Gastroesophageal sphincter (tissue), 3 donors: ENCODE results near the gene ACAD11.

ENCODE experiments used
- CTCF ChIP-seq, 4 experiments: fragments of 200-600 bp in 2 of 4; fragments of 450-650 bp in 2 of 4; sonication (generic) in 1 of 4; IDR thresholded peaks; one replicate each; pipeline ENCODE4 v1.5.1; 2017 to 2019; ENCODE audit warnings: antibody characterized with exemption in 4 of 4, mild to moderate bottlenecking in 2 of 4, moderate library complexity in 2 of 4
- EP300 ChIP-seq: sonication (generic); formaldehyde crosslinking; IDR thresholded peaks from one replicate; pipeline ENCODE4 v1.6.1; 2017; ENCODE audit warnings: antibody characterized with exemption, mild to moderate bottlenecking
- POLR2A ChIP-seq, 2 donors: fragments of 450-650 bp; IDR thresholded peaks; one replicate each; pipeline ENCODE4 v1.6.1; 2017; ENCODE audit warnings: antibody characterized with exemption in 2 of 2, mild to moderate bottlenecking in 2 of 2, moderate library complexity in 1 of 2
- POLR2AphosphoS5 ChIP-seq: sonication (generic); formaldehyde crosslinking; IDR thresholded peaks from one replicate; pipeline ENCODE4 v1.6.1; 2017; ENCODE audit warnings: antibody characterized with exemption

DNA sequence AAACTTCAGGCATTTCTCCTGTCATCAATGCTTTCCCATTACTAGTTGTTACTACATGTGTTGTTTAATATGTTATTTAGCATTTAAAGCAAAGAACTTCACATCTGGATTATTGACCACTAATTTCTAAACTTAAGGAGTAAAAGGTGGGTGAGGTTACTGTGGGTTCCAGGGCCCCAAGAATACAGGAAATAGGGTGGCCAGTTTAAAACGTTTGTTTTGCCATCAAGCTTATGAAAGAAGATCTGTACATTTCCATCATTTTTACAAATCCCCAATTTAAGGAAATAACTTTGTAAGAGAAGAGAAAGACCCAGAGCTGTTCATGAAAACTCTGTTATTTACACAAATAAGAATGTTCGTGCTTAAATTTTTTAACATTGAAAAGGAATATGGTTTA, 117.0 kb downstream of the ACAD11 start:
- no peak for TF ChIP-seq POLR2A (IDR thresholded peaks at IDR 0.05)
- TF ChIP-seq POLR2AphosphoS5, result no peak
- TF ChIP-seq CTCF (IDR thresholded peaks at IDR 0.05), result no peak
- TF ChIP-seq EP300, result no peak
